Thyroid gland (tissue), 4 donors: ENCODE measurements around the gene RAP1A.

Experiments used
- POLR2A ChIP-seq, 2 donors: fragments of 450-650 bp; IDR thresholded peaks; one replicate each; pipeline ENCODE4 v1.6.1; 2017; ENCODE audit warnings: antibody characterized with exemption in 2 of 2, mild to moderate bottlenecking in 2 of 2, moderate library complexity in 1 of 2
- TF ChIP-seq, protein P1 (sequence below), 6 experiments: fragments of 200-600 bp in 3 of 6; fragments of 450-650 bp in 3 of 6; sonication (generic) in 3 of 6; IDR thresholded peaks; one replicate each; pipeline ENCODE4 v1.5.1; 2016 to 2019; ENCODE audit warnings: antibody characterized with exemption in 6 of 6, mild to moderate bottlenecking in 2 of 6, inconsistent platforms in 1 of 6, moderate library complexity in 1 of 6

DNA sequence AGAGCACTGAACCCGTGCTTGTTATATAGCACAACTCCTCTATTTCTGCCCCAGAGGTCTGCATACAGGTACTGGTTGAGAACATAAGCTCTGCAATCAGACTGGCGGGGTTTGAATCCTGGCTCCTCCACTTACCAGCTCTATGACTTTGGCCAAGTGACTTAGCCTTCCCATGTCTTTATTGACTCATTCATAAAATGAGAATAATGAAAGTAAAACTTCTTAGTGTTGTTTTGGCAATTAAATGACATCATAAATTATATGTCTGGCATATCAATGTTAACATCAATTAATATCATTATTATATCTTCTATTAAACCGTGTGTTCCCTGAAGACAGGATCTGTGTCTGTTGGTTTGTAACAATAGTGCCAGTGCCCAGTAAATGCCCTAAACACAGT lies 115.3 kb downstream of the RAP1A start:
- TF ChIP-seq, protein P1, sequence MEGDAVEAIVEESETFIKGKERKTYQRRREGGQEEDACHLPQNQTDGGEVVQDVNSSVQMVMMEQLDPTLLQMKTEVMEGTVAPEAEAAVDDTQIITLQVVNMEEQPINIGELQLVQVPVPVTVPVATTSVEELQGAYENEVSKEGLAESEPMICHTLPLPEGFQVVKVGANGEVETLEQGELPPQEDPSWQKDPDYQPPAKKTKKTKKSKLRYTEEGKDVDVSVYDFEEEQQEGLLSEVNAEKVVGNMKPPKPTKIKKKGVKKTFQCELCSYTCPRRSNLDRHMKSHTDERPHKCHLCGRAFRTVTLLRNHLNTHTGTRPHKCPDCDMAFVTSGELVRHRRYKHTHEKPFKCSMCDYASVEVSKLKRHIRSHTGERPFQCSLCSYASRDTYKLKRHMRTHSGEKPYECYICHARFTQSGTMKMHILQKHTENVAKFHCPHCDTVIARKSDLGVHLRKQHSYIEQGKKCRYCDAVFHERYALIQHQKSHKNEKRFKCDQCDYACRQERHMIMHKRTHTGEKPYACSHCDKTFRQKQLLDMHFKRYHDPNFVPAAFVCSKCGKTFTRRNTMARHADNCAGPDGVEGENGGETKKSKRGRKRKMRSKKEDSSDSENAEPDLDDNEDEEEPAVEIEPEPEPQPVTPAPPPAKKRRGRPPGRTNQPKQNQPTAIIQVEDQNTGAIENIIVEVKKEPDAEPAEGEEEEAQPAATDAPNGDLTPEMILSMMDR (IDR thresholded peaks at IDR 0.05) = no peak
- TF ChIP-seq POLR2A (IDR thresholded peaks at IDR 0.05) = no peak
